Amygdala (tissue), 56 donors: ENCODE data around the gene MUC15.
"Not testable (repeated sequence)": the region's sequence is repeated elsewhere in the genome, so short reads cannot be mapped to it uniquely, and the experiment has no call there.

Experiments
- DNase-seq, 56 donors: peaks; one replicate each; lab custom pipeline; 2025; lab: John Stamatoyannopoulos, UW

MUC15 gene, protein sequence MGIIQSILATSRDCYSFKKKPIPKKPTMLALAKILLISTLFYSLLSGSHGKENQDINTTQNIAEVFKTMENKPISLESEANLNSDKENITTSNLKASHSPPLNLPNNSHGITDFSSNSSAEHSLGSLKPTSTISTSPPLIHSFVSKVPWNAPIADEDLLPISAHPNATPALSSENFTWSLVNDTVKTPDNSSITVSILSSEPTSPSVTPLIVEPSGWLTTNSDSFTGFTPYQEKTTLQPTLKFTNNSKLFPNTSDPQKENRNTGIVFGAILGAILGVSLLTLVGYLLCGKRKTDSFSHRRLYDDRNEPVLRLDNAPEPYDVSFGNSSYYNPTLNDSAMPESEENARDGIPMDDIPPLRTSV

DNA sequence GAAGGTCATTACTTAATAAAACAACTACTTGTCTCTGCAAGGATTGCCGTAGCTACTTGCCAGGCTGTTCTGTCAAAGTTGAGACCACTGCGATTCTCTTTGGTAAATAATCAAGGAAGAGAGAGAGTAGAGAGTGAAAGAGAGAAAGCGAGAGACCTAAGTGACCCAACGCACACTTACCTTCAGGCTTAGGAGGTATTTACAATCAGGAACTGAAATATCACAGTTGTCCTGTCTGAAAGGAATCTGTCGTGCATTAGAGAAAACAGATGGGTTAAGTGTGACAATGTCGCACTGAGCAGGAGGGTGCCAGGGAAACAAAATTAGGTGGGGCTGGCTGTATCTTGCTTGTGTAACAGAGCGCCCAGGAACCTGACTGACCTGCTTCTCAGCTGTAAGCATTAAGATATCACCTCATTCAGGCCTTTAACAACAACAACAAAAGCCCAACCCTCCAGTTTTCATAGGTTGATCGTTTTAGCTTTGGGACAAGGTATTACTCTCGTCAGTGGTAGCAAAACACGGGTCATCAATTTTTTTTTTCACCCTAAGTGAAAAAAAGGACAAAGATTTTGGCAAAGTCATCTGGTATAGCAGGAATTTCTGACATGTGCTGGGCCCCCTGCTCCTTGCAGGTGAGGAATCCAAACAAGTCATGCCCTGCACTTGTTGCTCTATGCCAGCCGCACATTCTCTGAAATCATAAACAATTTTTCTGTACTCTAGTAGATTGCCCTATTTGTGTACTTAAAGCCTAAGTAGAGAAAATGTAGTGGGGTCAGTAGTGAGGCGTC, at the start of gene MUC15:
TSS of gene MUC15 (minus strand) at position 403 of the 794 bp plus-strand sequence. CDS start 5,169 bp downstream, outside the sequence.
- DNase-seq, result no peak

DNA sequence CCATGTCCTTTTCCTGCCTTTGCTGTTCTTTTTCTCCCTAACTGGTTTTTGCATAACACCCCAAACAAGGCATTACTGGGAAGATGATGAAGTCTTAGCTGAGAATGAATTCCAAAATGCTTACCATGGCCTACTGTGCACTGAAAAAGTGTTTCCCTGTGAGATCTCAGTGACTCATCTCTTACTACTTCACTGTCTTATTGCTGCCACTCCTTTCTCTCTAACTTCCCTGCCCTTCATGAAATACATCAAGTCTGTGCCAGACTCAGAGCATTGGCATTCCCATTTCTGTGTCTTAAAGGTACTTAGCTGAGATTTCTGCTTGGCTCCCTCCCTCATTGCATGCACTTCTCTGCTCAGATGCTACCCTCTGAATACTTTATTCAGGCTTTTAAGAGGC, 49.1 kb upstream of the MUC15 start:
- no peak for DNase-seq

DNA sequence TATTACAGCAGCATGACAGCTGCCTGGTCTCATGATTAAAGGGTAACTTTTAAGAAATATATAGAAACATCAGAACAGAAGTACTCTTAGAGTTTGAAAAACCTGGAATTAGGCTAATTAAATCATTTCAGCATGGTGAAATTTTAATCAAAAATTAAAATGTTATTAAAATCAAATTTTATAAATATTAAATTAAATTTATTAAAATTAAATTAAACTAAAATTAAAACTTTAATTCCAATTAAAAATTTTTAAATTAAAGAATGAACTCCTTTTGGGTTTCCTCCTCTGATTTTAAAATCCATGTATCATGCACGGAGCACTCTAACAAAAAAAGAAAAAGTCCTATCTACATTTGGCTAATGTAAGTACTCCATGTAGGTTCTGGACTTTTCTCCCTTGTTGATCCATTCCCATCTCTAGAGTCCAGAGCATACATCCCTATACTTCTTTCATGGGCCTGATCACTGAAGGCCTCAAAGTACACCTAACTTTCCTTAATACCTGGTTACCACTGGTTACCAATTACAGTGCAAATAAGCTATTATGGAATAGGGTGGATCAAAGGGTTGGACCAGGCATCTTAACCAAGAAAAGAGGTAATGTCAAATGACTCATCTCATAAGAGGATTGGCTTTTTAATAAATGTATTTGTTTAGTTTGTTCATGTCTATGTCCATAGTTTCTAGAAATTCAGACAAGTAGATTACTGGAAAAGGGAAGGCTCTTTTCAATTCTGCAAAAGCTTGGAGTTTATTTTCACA, 48.4 kb upstream of the MUC15 start:
- no peak for DNase-seq

DNA sequence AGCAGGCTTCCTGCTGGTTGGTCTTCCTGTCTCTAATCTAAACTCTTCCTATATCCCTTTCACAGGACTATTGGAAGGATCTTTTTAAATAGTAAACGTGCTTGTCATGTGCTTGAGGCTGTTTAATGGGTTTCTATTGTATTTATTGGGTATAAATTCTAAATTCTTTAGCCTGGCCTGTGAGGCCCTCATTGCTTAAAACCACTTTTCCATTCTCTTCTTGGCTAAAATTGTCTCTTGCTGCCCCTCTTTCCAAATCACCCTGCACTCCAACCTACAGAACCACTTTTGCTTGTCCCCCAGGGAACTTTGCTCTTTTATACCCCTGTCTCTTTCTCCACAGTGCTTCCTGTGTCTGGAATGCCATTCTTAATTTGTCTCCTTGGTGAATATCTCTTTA, 46.4 kb upstream of the MUC15 start:
- DNase-seq, result no peak

DNA sequence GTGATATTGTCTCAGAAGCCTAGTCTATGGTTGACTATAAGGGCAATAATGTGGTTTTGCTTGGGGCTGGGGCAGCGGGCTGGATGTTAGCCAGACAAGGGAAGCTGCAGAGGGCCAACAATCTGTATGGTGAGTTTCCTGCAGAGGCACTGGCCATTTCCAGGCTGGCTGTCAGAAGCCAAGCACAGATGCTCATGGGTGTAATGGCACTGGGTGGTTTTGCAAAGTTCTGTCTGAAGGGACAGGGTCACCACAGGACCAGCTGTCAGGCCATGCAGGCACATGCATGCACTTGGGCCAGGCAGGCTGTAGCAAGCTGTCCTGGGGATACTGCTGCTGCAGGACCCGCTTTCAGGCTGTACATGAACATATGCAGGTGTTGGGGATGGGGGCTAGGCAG, 41.7 kb upstream of the MUC15 start:
- DNase-seq, result no peak

DNA sequence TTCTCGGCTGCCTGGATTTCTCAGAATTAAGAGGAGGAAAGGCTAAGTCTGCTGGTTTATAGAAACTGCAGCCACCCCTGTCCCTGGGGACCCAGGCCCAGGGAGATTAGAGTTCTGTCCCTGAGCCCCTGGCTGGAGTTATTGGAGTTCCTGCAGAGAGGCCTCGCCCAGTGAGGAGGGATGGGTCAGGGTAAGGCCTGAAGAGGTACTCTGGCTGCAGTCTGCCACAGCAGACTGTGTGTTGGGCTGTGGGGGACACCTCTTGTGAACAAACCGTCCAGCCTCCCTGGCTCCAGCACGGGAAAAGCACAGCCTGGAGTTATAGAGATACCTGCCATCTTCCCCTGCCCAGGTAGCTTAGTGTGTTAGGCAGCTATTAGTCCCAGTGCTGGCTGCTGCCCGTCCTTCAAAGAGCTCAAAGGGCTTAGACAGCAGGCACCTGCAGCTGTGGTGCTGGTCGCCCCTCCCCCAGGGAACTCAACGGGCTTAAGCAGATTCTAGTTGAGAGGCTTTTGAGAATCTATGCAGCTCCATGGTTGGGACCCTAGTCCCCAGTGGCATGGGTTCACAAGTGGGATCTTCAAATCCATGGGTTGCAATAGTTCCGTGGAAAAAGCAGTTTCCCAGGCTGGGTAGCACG, 36.6 kb upstream of the MUC15 start:
- DNase-seq, result no peak

DNA sequence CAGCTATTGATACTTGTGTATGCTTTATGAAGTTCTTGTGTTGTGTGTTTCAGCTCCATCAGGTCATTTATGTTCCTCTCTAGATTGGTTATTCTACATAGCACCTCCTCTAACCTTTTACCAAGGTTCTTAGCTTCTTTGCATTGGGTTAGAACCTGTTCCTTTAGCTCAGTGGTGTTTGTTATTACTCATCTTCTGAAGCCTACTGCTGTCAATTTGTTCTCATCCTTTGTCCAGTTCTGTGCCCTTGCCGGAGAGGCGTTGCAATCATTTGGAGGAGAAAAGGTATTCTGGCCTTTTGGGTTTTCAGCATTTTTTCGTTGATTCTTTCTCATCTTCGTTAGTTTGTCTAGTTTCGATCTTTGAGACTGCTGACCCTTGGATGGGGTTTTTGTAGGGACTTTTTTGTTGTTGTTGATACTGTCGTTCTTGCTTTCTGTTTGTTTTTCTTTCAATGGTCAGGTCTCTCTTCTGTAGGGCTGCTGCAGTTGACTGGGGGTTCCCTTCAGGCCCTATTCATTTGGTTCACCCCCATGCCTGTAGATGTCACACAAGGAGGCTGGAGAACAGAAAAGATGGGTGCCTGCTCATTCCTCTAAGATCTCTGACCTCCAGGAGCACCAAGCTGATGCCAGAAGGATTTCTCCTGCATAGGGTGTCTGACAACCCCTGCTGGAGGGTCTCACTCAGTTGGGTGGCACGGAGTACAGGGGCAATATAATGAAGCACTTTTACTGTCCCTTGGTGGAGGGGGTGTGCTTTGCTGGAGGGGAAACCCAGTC, 35.9 kb upstream of the MUC15 start:
- no peak for DNase-seq

DNA sequence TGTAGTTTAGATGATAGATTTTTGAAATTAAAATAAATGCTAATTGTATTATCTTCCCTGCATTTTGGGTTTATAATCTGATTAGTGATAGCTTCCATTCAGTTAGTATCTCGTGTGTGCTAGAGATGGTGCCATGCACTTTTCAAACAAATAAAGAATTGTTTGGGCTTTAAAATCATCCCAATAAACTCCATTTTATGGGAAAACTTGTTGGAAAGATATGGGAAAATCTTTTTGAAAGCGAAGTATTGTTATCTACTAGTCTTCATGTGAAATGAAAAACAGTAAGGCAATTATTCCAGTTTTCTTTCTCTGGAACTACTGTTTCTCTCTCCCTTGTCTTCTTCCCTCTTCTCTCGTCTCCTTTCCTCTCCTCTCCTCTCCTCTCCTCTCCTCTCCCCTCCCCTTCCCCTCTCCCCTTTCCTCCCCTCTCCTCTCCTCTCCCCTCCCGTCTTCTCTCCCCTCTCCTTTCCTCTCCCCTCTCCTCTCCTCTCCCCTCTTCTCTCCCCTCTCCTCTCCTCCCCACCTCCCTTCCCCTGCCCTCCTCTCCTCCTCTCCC, 27.9 kb upstream of the MUC15 start:
- no peak for DNase-seq

DNA sequence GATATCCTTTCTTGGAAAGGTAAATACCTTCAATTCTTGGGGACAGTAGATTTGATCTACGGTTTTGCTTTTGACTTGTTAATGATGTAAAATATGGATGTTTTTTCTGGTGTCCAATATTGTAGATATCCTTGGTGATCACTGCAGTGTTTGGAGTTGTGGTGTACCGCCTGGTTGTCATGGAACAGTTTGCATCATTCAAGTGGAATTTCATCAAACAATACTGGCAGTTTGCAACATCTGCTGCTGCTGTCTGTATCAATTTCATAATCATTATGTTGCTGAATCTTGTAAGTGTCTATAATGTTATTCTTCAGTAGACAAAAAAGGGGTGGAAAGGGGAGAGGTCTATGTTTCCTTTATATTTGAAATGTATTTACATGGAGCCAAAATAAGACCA, 27.4 kb upstream of the MUC15 start:
- DNase-seq, result no peak

DNA sequence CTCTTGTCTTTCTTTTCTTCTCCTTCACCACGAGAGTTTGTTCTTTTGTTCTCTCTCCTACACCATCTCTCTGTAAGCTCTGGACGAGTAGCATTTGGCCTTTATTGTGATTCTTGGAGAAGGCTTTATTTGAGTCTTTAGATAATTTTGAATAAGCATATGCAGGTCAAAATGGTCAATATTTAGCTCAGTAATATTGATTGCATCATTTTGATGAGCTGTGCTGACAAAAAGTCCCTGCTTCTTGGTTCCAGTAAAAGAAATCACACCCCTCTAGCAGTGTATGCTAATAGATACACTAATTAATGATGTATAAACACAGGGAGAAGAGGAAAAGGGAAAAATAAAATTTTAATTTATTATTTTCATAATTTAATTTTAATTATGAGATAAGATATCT, 25.8 kb upstream of the MUC15 start:
- DNase-seq, result no peak

DNA sequence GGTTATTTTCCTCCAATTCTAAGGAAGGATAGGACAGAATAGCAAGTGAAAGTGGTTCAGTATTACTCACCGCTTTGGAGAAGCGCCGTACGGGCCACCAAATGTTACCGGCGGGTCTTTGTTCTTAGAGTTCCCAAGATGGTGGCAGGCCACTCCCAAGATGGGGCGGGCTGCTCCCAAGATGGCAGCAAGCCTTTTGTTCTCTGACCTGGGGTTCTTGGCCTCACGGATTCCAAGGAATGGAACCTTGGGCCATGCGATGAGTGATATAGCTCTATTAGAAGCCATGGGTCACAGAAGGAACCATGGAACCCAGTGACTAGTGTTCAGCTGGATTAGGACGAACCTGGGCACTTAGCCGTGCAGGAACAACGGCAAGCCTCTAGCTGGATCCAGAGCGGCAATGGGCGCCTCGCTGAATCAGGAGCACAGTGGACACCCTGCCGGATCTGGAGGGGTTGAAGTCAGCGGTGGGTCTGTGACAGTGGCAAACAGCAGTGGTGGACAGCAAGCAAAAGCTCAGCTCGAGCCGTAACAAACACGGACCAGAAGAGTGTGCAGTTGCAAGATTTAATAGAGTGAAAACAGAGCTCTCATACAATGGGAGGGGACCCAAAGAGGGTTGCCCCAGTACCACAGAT, 25.1 kb upstream of the MUC15 start:
- not testable (repeated sequence) for DNase-seq

DNA sequence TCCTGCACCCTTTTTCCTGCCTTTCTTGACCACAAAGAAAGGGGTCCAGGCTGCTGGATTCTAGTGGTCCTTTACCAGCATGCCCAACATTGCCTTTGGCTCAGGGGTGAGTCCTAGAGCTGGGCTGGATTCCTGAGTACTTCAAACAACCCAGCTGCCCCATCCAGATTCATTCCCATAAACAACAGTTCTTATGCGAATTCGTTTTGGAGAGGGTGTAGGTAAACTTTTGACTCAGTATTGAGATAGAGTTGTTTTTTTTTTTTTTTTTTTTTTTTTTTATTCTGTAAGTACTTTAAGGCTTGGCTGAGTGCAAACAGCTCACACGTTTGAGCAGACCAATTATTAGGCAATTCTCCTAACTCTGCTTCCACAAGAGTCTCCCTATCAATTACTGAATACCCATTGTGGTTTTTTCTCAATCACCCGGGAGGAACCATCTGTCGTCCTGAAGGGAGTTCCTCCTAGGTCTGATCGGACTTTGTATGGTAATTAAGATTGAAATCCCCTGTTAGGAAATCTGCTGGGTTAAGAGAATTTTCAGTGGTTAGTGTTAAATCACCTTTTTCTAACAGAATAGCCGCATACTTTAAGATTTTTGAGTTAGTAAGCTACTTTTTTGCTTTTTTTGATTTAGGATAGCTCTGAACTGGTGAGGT, 23.3 kb upstream of the MUC15 start:
- DNase-seq, result not testable (repeated sequence)

DNA sequence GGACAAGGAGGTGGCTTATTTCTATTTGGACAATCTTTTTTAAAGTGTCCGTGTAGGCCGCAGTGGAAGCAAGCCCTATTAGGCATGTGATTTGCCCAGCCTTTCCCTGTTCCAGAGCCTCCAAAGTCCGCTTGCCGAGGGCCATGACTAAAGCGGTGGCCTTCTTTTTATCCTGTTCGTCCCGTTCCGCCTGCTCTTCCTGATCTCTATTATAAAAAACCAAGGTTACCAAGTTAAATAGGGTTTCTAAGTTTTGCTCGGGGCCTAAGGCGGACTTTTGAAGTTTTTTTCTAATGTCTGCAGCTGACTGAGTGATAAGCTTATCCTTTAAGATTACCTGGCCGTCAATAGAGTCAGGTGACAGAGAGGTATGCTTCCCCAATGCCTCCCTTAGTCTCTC, 21.6 kb upstream of the MUC15 start:
- DNase-seq, result no peak

DNA sequence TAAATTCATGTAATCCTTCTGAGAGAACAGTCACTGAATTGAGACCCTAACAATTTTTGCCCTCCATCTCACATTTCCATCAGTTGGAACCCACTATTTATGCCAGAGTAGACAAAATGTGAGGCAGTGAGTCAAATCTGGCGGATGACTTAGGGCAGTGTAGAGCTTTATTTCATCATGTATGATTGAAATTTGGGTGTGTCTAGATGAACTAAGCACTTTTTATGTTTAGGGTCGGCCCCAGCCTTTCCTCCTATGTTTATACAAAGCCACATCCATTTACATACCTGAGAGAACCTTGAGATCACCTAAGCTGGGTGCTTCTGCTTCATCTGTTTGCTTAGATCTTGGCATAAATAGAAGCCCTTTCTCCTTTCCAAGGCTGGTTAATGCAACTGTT, 15.0 kb upstream of the MUC15 start:
- DNase-seq, result no peak

DNA sequence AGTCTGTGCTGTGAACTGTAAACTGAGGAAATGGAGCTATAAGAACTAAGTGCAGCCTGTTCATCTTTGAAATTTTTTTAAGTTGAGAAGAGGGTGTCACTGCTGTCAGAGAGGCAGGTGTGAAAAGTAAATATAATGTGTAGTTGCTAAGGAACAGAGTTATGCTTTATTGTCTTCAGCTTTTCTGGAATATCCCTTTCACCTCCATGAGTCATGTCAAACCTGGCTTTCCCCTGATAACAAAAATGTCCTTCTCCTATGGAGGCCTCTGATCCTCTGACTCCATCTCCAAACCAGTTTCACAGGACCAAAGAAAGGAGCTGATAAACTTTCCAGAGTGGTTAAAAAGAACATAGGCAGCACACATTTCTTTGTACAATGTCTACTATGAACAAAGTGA, 12.8 kb upstream of the MUC15 start:
- DNase-seq, result no peak

DNA sequence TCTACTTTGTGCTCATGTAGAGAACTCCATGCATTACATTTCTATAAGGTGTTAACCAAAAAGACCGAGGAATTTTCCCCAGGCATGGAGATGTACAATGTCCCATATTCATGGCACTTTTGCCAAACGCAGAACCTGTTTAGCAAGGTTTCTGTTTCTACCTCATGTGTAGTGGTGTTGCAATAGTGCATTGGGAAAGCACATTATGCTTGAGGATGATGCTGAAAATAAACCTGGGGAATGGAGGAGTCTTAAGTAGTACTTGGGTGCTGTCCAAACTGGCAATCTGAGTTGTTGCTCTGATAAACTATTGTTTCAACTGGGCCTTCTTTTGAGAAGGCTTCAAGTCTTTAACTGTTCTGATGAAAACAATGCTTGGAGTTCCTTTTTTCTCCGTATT, 11.5 kb upstream of the MUC15 start:
- DNase-seq, result no peak

DNA sequence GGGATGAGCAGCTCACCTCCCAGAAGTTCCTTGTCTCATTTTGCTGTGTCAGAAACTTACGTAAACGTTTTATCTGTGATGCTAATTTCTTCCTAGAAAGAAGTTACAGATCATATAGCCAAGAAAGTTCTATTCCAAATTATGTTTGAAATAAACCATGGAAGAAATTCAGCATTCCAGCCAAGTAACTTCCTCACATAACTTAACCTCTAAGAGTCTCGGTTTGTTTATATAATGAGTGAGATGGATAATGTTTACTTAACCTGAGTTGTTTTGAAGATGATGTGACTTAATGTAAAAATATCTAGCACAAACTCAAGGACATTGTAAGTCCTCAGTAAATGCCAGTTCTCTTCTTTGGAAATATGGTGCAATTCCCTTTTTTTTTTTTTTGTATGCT, 8.9 kb upstream of the MUC15 start:
- no peak for DNase-seq

DNA sequence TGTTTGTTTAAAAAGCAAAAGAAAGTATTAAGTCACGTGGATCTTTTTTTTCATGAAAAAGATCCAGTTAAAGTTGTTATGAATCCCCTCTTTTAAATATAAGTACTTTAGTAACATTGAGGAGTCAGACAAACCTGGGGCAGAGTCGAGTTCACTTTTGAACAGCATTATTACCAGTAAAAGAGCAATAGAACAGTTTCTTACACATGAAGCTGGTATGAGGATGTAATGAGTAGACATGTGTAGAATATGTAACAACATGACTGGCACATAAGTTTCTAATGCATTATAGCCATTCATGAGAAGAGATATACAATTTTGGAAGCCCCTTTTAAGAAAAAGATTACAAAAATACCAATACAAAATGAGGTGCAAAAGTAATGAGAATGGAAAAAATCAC, 7.6 kb upstream of the MUC15 start:
- no peak for DNase-seq
